Left lobe of liver (tissue), 2 donors: ENCODE measurements around the gene COL2A1. TPM values are rescaled to one million over a fixed set of nuclear protein-coding genes. Genes with fewer than 3 reads are reported as not detected.

Experiments used
- ATAC-seq: fragments of 200-7000 bp; cut with Tn5 transposase; one replicate; pipeline ENCODE4 v1.9.1; 2020; ENCODE audit warnings: mild to moderate bottlenecking, moderate library complexity
- DNase-seq: peaks from one replicate; pipeline ENCODE4 v3.0.0-alpha.2; 2020; ENCODE audit warnings: low spot score
- total RNA-seq: library from RNA; stranded (reverse); gene quantifications from one replicate; pipeline ENCODE4 v1.2.1, GENCODE V29; 2021
- donor health status: DM: no; HTN: no; CAD: no; lungs with moderate emphysema.
- donor health status: DM: no; HTN: yes; CAD: no.

The COL2A1 gene
- total RNA-seq, 1 donor from 2014 or later, result 0.08 TPM

DNA sequence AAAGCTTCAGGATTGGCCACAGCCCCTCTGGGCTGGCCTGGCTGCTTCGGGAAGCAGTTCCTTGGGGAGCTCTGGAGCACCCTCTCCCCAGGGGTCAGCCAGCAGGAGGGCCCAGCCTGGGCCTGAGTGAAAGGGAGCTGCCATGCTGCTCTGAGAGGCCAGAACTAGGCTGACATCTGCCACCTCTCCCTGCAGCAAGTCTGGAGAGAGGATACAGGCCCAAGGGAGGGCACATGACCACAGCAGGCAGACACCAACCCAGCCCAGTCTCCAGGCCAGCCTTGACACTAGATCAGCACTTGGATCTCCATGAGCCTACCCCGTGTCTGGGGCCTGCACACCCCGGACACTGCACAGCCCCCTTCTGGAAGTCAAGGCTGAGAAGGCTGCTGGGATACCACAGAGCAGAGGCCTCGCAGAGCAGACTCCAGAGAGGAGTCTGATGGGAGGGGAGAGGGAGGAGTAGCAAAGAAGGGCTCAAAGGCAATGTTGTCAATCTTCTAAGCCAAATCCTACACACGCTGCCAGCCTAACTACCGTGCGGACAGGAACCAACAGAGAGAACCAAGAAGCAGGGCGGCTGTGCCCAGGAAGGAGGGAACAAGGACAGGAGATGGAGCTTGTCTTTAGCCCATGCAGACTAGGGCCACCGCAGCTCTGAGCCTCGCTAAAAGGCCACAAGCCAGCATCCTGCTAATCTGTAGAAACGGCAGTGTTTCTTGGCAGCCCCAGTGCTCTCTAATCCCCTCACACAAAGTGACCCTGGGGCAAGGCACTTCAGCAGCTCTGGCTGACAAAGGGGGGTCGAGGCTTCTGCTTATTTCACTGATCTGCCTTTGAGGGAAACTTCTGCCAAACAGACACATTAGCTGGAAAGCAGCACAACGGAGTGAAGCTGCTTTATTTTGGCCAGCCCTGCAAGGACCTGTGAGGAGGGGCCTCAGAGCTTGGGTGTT is 12.9 kb downstream of the COL2A1 start:
- DNase-seq, result no peak
- no peak for ATAC-seq

GRCh38 chr12:47990351-47991105 is 13.7 kb downstream of the COL2A1 start:
- no peak for ATAC-seq
- DNase-seq, result no peak

GRCh38 chr12:47989666-47990065 is 14.6 kb downstream of the COL2A1 start:
- ATAC-seq (no peak), DNase-seq (no peak)

- ATAC-seq (no peak), DNase-seq (no peak)
These were observed 15.3 kb downstream of the COL2A1 start for GRCh38 chr12:47989023-47989417.

DNA sequence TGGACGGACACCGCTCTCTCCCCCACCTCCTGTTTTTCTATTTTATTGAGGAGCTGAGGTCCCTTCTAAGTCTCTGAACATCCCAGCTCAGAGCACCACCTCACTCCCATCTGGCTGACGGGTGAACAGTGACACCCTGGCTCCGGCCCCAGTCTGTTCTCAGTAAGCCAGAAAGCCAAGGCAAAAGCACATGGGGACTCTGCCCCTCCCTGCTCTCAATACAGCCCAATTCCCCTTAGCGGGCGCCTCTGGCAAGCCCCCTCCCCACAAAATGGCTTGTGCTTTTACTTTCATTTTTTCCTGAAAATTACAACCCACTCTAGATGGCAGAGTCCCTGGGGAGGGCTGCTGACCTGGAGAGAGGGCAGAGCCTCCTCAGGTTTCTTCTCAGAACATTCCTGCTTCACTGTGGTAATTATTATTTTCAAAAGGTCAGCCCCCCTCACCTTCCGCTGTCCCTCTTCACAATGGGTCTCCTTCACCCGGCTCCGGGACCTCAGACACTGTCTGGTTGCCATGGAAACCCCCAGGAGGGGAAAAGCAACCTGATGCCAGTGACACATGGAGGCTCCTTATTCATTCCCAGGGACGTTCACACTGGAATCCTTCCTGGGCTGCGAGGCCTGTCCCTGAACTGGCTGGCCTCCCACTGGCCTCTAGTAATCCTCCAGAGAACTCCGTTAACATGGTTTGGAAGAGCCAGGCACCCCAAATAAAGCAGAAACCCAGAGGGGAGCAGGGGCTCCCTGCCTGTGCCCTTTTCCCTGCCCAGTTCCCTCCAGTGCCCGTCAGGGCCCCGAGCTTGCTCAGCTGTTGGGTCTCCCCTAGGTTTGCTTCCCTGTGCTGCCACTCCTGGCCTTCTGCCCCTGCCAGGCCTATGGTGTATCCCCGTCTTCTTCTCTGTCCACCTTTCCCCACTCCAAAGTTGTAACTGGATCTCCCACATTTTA is 15.9 kb downstream of the COL2A1 start:
- DNase-seq (no peak), ATAC-seq (no peak)

- ATAC-seq (no peak), DNase-seq (no peak)
These were observed 16.7 kb downstream of the COL2A1 start for GRCh38 chr12:47987411-47988072.

DNA sequence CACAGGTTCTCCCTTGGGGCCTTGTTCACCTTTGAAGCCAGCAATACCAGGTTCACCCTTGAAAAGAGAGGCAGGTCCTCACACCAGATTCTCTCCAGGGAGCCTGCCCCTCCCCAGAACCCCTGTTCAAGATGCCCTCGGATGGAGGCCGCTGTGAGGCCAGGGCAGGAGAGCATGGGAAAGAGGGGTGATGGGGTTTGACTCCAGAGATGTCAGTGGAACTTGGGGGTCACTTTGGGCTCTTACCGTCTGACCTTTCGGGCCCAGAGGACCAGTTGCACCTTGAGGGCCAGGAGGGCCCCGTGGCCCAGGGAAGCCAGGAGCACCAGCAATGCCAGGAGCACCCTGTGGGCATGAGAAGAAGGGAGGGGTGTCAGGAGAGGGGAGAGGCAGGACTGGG is 17.4 kb downstream of the COL2A1 start:
- no peak for ATAC-seq
- DNase-seq, result no peak

- no peak for DNase-seq
These were observed 18.0 kb downstream of the COL2A1 start for GRCh38 chr12:47986291-47986660.

DNA sequence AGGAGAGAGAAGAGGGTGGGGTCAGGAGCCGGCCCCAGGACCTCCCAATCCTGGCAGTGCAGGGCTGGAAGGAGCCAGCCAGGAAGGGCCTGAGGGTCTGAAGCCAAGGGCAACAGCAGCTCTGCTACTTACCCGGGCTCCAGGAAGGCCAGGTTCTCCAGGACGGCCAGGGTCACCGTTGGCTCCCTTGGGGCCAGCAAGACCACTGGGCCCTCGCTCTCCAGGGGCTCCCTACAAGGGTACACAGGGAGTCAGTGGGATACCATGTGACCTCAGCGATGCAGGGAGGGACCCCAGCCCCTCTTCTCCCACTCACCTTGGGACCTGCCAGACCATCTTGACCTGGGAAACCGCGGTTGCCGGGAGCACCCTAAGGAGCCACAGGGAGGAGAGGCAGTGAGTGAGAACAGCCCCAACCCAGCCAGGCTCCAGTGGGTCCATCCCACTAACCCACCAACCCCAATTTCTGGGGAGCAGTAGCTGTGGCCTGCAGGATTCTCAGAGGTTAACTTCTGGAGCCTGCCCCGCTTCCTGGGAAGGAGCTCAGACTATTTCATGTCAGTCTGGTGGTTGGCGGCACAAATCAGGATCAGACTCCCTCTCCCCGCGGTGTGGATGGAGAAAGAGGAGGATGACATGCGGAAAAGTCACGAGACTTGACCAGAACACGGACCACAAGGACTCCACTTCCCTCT is 18.5 kb downstream of the COL2A1 start:
- DNase-seq, result no peak
- ATAC-seq, result no peak

More at GRCh38 chr12:47986291-47986660, 18.0 kb downstream of the COL2A1 start:
- no peak for ATAC-seq

DNA sequence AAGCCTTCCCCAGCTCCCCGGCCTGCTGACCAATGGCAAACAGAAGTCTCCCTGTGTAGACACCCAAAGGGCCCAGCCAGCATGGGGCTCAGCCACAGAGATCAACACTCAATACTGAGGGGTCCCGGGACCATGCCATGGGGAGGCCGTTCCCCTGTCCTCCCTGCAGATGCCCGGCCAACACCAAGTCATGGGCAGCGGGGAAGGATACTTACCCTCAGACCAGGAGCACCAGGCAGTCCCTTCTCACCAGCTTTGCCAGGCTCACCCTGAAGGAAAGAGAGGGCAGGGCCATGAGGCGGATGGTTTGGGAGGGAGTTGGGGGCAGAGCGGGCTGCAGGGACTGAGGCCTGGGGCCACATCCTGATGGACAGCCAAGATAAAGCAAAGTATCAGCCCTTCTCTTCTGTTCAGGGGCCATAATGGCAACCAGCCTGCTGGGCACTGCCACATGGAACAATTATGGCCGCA is 19.9 kb downstream of the COL2A1 start:
- ATAC-seq, result no peak
- no peak for DNase-seq

DNA sequence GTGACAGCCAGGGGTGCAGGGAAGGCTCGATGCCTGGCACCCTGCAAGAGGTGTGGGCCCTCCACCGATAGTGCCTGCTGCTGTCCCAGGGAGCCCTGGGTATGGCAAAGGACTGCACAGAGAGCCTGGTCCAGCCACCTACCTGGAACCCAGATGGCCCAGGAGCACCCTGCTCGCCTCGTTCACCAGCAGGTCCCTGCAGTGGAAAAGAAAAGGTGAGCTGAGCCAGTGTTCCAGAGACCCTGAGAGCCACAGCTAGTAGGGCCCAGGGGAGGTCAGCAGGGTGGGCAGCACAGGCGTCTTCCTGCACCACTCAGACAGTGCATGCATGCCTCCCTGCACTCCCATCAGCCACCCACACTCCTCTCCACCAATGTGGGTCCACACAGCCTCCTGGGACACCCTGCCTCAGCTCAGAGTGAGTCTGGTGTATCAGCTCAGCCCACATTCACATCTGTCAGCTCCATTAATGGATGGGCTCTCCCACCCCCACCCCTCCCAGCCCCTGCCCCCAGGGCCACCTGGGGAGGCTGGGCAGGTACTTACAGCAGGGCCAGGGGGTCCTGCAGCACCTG is 20.6 kb downstream of the COL2A1 start:
- DNase-seq, result no peak
- no peak for ATAC-seq

DNA sequence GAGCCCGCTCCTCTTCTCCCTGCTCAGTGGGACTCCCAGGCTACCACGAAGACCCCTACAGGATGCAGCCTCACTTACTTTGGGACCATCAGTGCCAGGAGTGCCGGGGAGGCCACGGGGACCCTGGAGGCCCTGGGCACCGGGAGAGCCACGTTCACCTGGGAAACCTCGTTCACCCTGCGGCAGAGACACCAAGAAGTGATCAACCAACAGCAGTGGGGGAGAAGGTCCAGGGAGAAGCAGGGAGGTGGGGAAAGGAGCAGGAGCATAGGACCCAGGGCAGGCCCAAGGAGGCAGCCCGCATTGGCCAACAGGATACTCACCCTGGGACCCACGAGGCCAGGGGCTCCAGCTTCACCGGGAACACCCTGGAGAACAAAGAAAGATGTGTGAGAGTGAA is 21.5 kb downstream of the COL2A1 start:
- no peak for ATAC-seq
- DNase-seq, result no peak

DNA sequence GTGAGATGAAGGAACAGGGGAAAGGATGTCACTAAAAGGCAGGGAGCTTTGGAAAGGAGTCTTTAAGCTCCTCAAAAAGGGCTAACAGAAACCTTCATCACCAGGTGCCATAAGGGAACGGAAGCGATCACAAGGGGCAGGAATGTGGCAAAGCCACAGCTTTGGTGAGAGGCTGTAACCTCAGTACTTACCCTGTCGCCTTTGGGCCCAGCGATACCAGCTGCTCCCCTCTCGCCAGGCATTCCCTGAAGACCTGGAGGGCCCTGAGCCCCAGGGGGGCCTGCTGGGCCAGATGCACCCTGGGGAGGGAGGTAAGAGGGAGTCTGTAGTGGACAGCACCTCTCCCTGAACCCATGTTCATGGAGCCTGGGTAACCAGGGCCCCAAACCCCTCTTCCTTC is 22.0 kb downstream of the COL2A1 start:
- DNase-seq, result no peak
- no peak for ATAC-seq

GRCh38 chr12:47981496-47982260 is 22.6 kb downstream of the COL2A1 start:
- DNase-seq (no peak), ATAC-seq (no peak)

- ATAC-seq, result no peak
- DNase-seq, result no peak
These were observed 23.3 kb downstream of the COL2A1 start for GRCh38 chr12:47980779-47981495.

DNA sequence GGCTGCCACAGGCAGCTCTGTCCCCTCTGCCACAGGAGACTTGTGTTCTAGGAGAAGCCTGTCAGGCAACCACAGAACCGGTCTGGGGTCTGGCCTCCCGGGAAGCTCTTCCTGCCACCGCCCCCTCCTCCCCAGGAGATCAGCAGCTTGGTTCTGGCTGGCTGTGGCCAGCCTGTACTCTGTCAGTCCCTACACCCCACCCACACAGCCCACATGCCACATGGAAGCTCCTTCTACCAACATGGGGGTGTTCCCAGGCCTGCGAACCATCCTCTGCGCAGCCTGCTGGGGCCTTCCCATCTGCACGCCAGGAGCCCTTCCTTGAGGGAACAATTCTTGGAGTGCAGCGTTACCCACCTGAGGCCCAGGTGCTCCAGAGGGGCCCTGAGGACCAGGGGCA is 24.1 kb downstream of the COL2A1 start:
- ATAC-seq, result no peak
- DNase-seq, result no peak

DNA sequence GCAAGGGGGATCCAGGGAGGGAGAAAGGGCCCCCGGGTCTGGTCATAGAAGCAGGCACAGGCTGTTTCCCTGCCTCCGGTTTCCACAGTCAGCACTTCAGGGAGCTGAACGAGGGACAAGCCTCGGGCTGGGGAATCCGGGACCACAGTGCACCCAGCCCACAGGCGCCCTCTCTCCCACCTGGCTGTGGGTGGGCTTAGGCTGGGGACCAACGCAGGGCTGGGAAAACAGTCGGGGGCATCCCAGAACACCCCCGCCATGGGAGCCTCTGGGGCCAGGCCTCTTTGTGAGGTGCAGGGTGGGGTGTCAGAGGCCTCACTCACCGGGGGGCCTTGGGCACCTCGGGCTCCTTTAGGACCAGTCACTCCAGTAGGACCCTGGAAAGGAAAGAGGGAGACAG is 24.6 kb downstream of the COL2A1 start:
- DNase-seq (no peak), ATAC-seq (no peak)

DNA sequence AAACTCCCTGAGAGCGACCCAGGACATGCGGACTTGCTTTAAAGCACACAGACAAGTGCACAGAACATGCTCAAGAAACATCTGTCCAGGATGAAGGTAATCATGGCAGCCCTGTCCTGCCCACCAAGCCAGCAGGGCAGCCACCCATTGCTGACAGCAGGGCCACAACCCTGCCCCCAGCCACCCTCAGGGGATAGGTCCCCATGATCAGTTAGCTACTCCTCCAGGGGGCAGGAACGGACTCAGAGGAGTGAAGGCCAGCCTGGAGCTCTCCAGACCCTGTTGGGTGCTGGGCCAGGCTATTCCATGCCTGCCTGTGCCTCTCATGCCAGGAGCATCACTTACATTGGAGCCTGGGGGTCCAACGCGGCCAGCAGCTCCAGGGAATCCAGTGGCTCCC is 25.1 kb downstream of the COL2A1 start:
- ATAC-seq (no peak), DNase-seq (no peak)
